ENCODE data around the gene SLC5A4. TPM values are rescaled to one million over a fixed set of nuclear protein-coding genes. Genes with fewer than 3 reads are reported as not detected.

Gene SLC5A4
- total RNA-seq, 1 experiment from 2014 or later, result not detected

GRCh38 chr22:32219026-32219425, 36.1 kb downstream of the SLC5A4 start:
- no peak overlapping the region for H4K91ac ChIP-seq (ENCODE audit: insufficient read length, low read depth, low read length)
- H2AK5ac ChIP-seq (ENCODE audit: insufficient read length, low read length), result no peak overlapping the region
- H3K27me3 ChIP-seq (ENCODE audit: insufficient read depth, low read length), result no peaks in the 10 kb centered on the region
- H2BK12ac ChIP-seq (ENCODE audit: insufficient read length, low read depth, low read length), result no peak overlapping the region
- H3T11ph ChIP-seq (ENCODE audit: low read length), result no peak overlapping the region
- no peaks in the 10 kb centered on the region for H3K4me1 ChIP-seq (ENCODE audit: insufficient read depth, low read length)
- H3K9me3 Mint-ChIP-seq, result no peaks in the 10 kb centered on the region
- H2BK120ac ChIP-seq (ENCODE audit: low read depth, low read length, poor library complexity, severe bottlenecking), result no peak overlapping the region
- H3K79me2 ChIP-seq (ENCODE audit: insufficient read depth, low read length), result no peaks in the 10 kb centered on the region
- H4K8ac ChIP-seq (replicated peaks; ENCODE audit: insufficient read length, low read depth, low read length), result no peak overlapping the region
- H3K27ac Mint-ChIP-seq, result no peak overlapping the region
- peaks cover 43% of the 10 kb centered on the region for H3K27me3 Mint-ChIP-seq (ENCODE audit: low read depth)
- no peak overlapping the region for H2AFZ ChIP-seq (ENCODE audit: low read length)
- no peak overlapping the region for H4K5ac ChIP-seq (ENCODE audit: insufficient read length, low read depth, low read length)
- H3K18ac ChIP-seq (ENCODE audit: insufficient read length, low read depth, low read length), result no peak overlapping the region
- H4K20me1 ChIP-seq (ENCODE audit: control insufficient read depth, insufficient read depth, insufficient read length), result no peaks in the 10 kb centered on the region
- H3K4me3 Mint-ChIP-seq, result no peak overlapping the region
- no peak overlapping the region for H3K14ac ChIP-seq (ENCODE audit: insufficient read depth, low read length)
- H3K4me1 Mint-ChIP-seq, result peaks cover 4 to 5% of the 10 kb centered on the region in 2 experiments; a peak in 3 of 4 replicates
- H3K27ac ChIP-seq (ENCODE audit: insufficient read length, low read depth, low read length), result no peak overlapping the region
- no peak overlapping the region for H2BK15ac ChIP-seq (ENCODE audit: low read depth, low read length)
- H3K9ac ChIP-seq (ENCODE audit: extremely low read depth, insufficient read length, low read length), result no peak overlapping the region
- H3K4ac ChIP-seq (ENCODE audit: low read depth, low read length), result no peak overlapping the region
- H3K9me3 ChIP-seq (ENCODE audit: control insufficient read depth, low read depth, low read length), result no peaks in the 10 kb centered on the region
- H3K36me3 Mint-ChIP-seq (ENCODE audit: insufficient read depth in 1 of 3, low read depth in 3 of 3), result no peaks in the 10 kb centered on the region
- H3K23ac ChIP-seq (ENCODE audit: insufficient read length, low read depth, low read length), result no peak overlapping the region
- no peak for DNase-seq
- no peak overlapping the region for H3K56ac ChIP-seq (ENCODE audit: insufficient read length, low read depth, low read length)
- H3K4me2 ChIP-seq (ENCODE audit: insufficient read depth, insufficient read length, low read length), result no peak overlapping the region
- TF ChIP-seq, protein P1, sequence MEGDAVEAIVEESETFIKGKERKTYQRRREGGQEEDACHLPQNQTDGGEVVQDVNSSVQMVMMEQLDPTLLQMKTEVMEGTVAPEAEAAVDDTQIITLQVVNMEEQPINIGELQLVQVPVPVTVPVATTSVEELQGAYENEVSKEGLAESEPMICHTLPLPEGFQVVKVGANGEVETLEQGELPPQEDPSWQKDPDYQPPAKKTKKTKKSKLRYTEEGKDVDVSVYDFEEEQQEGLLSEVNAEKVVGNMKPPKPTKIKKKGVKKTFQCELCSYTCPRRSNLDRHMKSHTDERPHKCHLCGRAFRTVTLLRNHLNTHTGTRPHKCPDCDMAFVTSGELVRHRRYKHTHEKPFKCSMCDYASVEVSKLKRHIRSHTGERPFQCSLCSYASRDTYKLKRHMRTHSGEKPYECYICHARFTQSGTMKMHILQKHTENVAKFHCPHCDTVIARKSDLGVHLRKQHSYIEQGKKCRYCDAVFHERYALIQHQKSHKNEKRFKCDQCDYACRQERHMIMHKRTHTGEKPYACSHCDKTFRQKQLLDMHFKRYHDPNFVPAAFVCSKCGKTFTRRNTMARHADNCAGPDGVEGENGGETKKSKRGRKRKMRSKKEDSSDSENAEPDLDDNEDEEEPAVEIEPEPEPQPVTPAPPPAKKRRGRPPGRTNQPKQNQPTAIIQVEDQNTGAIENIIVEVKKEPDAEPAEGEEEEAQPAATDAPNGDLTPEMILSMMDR (conservative IDR thresholded peaks at IDR 0.05), result no peak
- H3K79me1 ChIP-seq (ENCODE audit: insufficient read depth, low read depth, low read length, poor library complexity, severe bottlenecking), result no peaks in the 10 kb centered on the region
- no peak overlapping the region for H2BK5ac ChIP-seq (ENCODE audit: insufficient read length, low read length)
- no CpG with 5 or more reads among the region's 3 CpGs for WGBS (ENCODE audit: extremely low coverage, insufficient read length, low lambda C conversion rate)
- no peaks in the 10 kb centered on the region for H3K23me2 ChIP-seq (ENCODE audit: insufficient read length, low read depth, low read length, poor library complexity, severe bottlenecking)
- no peak overlapping the region for H2BK20ac ChIP-seq (ENCODE audit: low read depth, low read length, poor library complexity, severe bottlenecking)

All from H9 (cell line).